Naive thymus-derived CD8-positive, alpha-beta T cell (primary cell): ENCODE data around the gene HLF. TPM values are rescaled to one million over a fixed set of nuclear protein-coding genes. Genes with fewer than 3 reads are reported as not detected.
"Not testable (repeated sequence)": the region's sequence is repeated elsewhere in the genome, so short reads cannot be mapped to it uniquely, and the experiment has no call there.

Source experiments
- ATAC-seq, 2 donors: fragments of 150-1000 bp; cut with Tn5 transposase in 1 of 2; sonication (Bioruptor Pico), chemical (Tn5 transposase) in 1 of 2; 1 replicate in 1 of 2; 2 replicates in 1 of 2; pipeline ENCODE4 v1.10.0; 2021; ENCODE audit warnings: mild to moderate bottlenecking in 2 of 2, moderate library complexity in 2 of 2
- POLR2A ChIA-PET: fragments of 350-600 bp; sonication (Branson Sonifier 250); formaldehyde crosslinking; loops from one replicate; lab custom pipeline; 2021; ENCODE audit warnings: antibody characterized with exemption; lab: Charles Lee
- DNase-seq, 10 donors: peaks; one replicate each; pipeline versions ENCODE4 v3.0.0 to v3.0.0-alpha.2; 2020 to 2022
- H3K27ac Mint-ChIP-seq, 10 donors: one replicate each; pipeline ENCODE4 v1.8.0; 2020 to 2022; ENCODE audit warnings: mild to moderate bottlenecking in 10 of 10, mixed read lengths in 10 of 10, moderate library complexity in 4 of 10, inconsistent platforms in 1 of 10
- H3K27me3 Mint-ChIP-seq, 5 donors: one replicate each; pipeline ENCODE4 v1.8.0; 2021 to 2022; ENCODE audit warnings: mixed read lengths in 5 of 5
- H3K36me3 Mint-ChIP-seq, 3 donors: one replicate each; pipeline ENCODE4 v1.8.0; 2020 to 2022; ENCODE audit warnings: mixed read lengths in 3 of 3, mild to moderate bottlenecking in 2 of 3, inconsistent platforms in 1 of 3
- H3K4me1 Mint-ChIP-seq, 4 donors: one replicate each; pipeline ENCODE4 v1.8.0; 2021 to 2022; ENCODE audit warnings: mixed read lengths in 4 of 4
- H3K4me3 Mint-ChIP-seq, 10 donors: one replicate each; pipeline ENCODE4 v1.8.0; 2020 to 2022; ENCODE audit warnings: mild to moderate bottlenecking in 10 of 10, mixed read lengths in 10 of 10, moderate library complexity in 6 of 10, inconsistent platforms in 1 of 10
- H3K9me3 Mint-ChIP-seq, 9 donors: one replicate each; pipeline ENCODE4 v1.8.0; 2020 to 2022; ENCODE audit warnings: mixed read lengths in 9 of 9, mild to moderate bottlenecking in 3 of 9, inconsistent platforms in 1 of 9, moderate library complexity in 1 of 9
- polyA plus RNA-seq, 3 donors: library from polyadenylated mRNA; unstranded; fragments of 300-500 nt; fragmentation: Illumina TruSeq; gene quantifications; one replicate each; pipeline ENCODE4 v1.2.3, GENCODE V29; 2021
- total RNA-seq, 8 experiments: library from RNA in 2 of 8; stranded (reverse) in 2 of 8; gene quantifications; one replicate each; pipeline ENCODE4 v1.2.3 and lab custom pipeline; 2021 to 2026

HLF gene
- total and polyA plus RNA-seq, 5 experiments from 2014 or later: 0.03 to 0.49 (median 0.49) TPM; not detected in 2

DNA sequence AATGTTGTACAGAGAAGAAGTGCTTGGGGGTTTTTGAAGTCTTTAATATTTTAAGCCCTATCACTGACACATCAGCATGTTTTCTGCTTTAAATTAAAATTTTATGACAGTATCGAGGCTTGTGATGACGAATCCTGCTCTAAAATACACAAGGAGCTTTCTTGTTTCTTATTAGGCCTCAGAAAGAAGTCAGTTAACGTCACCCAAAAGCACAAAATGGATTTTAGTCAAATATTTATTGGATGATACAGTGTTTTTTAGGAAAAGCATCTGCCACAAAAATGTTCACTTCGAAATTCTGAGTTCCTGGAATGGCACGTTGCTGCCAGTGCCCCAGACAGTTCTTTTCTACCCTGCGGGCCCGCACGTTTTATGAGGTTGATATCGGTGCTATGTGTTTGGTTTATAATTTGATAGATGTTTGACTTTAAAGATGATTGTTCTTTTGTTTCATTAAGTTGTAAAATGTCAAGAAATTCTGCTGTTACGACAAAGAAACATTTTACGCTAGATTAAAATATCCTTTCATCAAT is 57.8 kb downstream of the HLF start:
- Mint-ChIP-seq H3K9me3 (no peaks in the 10 kb centered on the region), H3K4me1 (no peaks in the 10 kb centered on the region), H3K27ac (no peak overlapping the region), H3K4me3 (no peak overlapping the region), H3K27me3 (peaks cover 0 to 3% (median 0%) of the 10 kb centered on the region in 5 donors), H3K36me3 (no peaks in the 10 kb centered on the region)
- no peak for ATAC-seq
- no peak for DNase-seq
- POLR2A ChIA-PET: no interaction called here

DNA sequence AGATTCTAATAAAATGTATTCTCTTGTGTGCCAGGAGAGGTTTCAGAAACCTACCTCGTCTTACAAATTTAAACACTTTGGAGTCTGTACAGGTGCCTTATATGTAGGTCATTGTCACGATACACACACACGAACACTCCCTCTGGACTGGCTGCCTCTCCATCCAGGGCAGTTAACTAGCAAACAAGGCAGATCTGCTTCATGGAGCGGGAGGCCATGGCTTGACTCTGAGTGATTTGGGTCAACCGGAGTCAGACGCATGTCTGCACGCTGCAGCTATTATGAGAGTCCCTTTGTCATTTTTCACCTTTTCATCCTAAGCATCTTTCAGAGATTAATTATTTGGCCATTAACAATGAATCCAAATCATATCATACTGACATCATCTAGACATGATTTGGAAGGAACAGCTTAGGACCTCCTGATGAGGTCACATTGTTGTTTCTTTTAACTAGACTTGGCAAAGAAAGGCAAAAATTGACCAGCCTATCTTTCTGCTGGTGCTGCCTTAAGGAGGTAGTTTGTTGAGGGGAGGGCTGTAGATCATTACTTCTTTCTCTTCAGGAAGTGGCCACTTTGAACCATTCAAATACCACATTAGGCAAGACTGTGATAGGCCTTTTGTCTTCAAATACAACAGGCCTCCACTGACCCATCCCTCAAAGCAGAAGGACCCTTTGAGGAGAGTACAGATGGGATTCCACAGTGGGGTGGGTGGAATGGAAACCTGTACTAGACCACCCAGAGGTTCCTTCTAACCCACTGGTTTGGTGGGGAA is 58.9 kb downstream of the HLF start:
- no peak for DNase-seq
- no peak for ATAC-seq
- Mint-ChIP-seq H3K27me3 (peaks cover 0 to 3% (median 0%) of the 10 kb centered on the region in 5 donors), H3K9me3 (peaks cover 0 to 4% (median 0%) of the 10 kb centered on the region in 9 donors), H3K27ac (no peak overlapping the region), H3K4me3 (no peak overlapping the region), H3K36me3 (peaks cover 0 to 4% (median 0%) of the 10 kb centered on the region in 3 donors), H3K4me1 (no peaks in the 10 kb centered on the region)
- POLR2A ChIA-PET: no interaction called here

DNA sequence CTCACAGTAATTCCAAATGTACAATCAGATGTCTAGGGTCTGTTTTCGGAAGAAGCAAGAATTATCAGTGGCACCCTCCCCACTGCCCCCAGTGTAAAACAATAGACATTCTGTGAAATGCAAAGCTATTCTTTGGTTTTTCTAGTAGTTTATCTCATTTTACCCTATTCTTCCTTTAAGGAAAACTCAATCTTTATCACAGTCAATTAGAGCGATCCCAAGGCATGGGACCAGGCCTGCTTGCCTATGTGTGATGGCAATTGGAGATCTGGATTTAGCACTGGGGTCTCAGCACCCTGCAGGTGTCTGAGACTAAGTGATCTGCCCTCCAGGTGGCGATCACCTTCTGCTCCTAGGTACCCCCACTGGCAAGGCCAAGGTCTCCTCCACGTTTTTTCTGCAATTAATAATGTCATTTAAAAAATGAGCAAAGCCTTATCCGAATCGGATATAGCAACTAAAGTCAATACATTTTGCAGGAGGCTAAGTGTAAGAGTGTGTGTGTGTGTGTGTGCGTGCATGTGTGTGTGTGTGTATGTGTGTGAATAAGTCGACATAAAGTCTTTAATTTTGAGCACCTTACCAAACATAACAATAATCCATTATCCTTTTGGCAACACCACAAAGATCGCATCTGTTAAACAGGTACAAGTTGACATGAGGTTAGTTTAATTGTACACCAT is 59.7 kb downstream of the HLF start:
- Mint-ChIP-seq H3K27me3 (peaks cover 0 to 3% (median 0%) of the 10 kb centered on the region in 5 donors), H3K4me1 (no peaks in the 10 kb centered on the region), H3K36me3 (peaks cover 0 to 8% (median 3%) of the 10 kb centered on the region in 3 donors), H3K4me3 (no peak overlapping the region), H3K27ac (peak overlapping the region in 1 of 10 donors; percentile 14), H3K9me3 (peaks cover 0 to 8% (median 0%) of the 10 kb centered on the region in 9 donors)
- no peak for DNase-seq
- POLR2A ChIA-PET: no interaction called here
- ATAC-seq: no peak

DNA sequence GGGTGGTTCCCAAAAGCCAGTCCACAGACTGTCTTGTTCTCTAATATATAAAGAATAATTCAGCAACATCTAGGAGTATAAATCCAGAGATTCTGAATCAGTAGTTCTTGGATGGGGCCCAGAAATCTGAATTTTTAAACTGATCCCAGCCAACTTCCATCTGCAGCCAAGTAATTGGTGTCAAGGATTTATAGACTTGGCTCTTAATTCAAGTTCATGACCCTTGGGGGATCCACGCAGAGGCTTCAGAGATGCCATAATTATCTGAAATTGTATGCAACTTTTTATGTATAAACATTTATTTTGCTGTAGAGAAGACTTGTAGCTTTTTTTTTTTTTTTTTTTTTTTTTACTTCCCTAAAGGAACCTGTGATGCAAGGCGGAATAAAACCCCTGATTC is 60.6 kb downstream of the HLF start:
- DNase-seq (no peak), ATAC-seq (no peak)
- no peak overlapping the region for H3K4me3 Mint-ChIP-seq
- H3K27ac Mint-ChIP-seq: no peak overlapping the region
- H3K27me3 Mint-ChIP-seq: peaks cover 0 to 4% (median 3%) of the 10 kb centered on the region in 5 donors
- peaks cover 0 to 2% (median 0%) of the 10 kb centered on the region in 4 donors for H3K4me1 Mint-ChIP-seq
- peaks cover 0 to 8% (median 3%) of the 10 kb centered on the region in 3 donors for H3K36me3 Mint-ChIP-seq
- POLR2A ChIA-PET: no interaction called here
- H3K9me3 Mint-ChIP-seq: peaks cover 0 to 8% (median 0%) of the 10 kb centered on the region in 9 donors

DNA sequence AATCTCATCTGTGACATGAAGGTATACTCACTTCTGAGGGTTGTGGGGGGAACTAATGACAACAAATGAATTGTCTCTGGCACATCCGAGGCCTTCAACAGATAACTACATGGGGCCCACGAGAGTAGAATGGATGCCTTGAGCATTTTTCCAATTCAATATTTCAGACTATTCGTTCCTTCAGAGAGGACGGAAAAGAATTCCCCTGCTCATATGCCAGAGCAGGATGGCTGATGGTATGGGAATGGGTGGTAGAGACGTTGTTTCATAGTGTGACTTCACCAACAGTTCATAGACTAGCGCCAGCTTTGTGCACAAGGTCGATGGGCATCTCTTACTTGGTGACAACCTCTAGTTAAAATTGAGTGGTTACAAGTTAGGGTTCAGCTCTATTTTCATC is 61.3 kb downstream of the HLF start:
- POLR2A ChIA-PET: no interaction called here
- Mint-ChIP-seq H3K27me3 (peaks cover 0 to 4% (median 3%) of the 10 kb centered on the region in 5 donors), H3K4me3 (no peak overlapping the region), H3K36me3 (peaks cover 0 to 8% (median 3%) of the 10 kb centered on the region in 3 donors), H3K4me1 (peaks cover 0 to 2% (median 0%) of the 10 kb centered on the region in 4 donors), H3K27ac (no peak overlapping the region), H3K9me3 (peaks cover 0 to 8% (median 0%) of the 10 kb centered on the region in 9 donors)
- ATAC-seq: no peak
- no peak for DNase-seq

DNA sequence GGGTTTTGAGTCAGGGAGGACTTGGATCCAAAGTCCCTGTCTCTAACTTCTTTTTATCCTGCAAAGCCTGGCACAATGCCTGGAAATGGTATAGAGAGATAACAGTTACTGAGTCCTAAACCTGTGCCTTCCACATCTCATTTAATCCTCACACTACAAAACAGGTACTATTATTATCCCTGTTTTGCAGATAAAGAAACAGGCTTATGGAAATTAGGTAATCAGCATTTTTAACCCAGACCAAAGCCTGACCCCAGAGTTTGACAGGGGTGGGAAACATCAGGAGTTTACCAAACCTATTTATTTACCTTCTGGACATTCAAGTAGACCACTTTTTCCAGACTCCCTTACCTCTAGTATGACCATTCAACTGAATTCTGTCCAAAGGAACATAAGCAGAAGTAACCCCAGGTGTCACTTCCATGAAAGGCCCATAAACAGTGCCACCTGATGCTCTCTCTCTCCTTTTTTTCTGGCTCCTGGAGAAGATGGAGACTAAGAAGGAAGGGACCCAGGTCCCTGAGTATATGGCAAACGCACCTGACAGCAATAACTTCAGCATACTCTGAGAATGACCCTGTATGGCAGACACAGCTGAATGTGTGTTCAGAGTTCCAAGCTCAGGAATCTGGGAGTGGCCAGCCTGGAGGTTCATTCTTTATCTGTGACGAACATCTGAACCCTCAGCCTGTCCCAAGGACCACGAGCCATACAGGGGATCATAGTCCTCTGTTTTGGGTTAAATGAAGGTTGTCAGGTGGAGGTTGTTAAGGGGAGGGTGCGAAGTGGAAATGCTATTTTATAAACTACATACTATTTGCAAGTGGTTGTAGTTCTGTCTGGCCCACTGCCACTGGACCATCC is 62.7 kb downstream of the HLF start:
- POLR2A ChIA-PET: no interaction called here
- ATAC-seq (no peak), DNase-seq (no peak)
- Mint-ChIP-seq H3K27ac (no peak overlapping the region), H3K4me3 (no peak overlapping the region), H3K4me1 (peaks cover 0 to 4% (median under 1%) of the 10 kb centered on the region in 4 donors), H3K27me3 (peaks cover 0 to 4% (median 4%) of the 10 kb centered on the region in 5 donors), H3K36me3 (peaks cover 0 to 8% (median 3%) of the 10 kb centered on the region in 3 donors), H3K9me3 (peaks cover 0 to 8% (median 0%) of the 10 kb centered on the region in 9 donors)

DNA sequence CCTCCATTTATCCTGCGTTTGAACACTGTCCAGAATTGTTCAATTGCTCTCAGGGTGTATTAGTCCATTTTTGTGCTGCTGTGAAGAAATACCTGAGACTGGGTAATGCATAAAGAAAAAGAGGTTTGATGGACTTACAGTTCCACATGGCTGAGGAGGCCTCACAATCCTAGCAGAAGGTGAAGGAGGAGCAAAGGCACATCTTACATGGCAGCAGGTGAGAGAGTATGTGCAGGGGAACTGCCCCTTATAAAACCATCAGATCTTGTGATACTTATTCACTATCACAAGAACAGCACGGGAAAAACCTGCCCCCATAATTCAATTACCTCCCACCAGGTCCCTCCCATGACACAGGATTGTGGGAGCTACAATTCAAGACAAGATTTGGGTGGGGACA is 63.8 kb downstream of the HLF start:
- H3K4me1 Mint-ChIP-seq, H3K36me3 Mint-ChIP-seq, H3K27ac Mint-ChIP-seq, ATAC-seq, H3K9me3 Mint-ChIP-seq, POLR2A ChIA-PET, H3K4me3 Mint-ChIP-seq, DNase-seq, H3K27me3 Mint-ChIP-seq: not testable (repeated sequence)

DNA sequence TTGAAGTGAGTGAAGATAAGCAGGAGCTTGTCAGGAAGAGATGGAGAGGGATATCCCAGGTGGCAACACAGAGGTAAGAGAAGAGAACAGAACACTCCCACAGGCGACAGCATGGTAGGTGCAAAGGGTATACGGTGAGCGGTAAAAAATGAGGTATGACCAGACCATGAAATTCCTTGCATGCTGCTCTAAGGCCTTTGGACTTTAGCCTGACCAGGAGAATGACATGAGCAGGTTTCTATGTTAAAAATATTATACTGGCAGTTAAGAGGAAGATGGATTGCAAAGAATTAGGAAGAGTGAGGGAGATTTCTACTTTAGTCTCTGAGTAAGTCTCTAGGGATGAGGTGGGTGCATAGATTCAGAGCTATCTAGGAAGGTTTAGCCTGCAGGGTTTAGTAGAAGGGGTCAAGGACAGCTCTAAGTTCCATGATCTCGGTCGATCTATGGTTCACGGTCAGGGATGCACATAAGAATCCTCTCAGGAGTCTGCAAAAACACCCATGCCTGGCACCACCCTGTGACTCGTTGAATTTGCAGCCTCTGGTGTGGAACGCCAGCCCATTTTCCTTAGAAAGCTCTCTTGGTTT is 65.7 kb downstream of the HLF start:
- Mint-ChIP-seq H3K4me3 (no peak overlapping the region), H3K4me1 (peaks cover 0 to 5% (median under 1%) of the 10 kb centered on the region in 4 donors), H3K9me3 (peaks cover 0 to 8% (median 0%) of the 10 kb centered on the region in 9 donors), H3K27ac (no peak overlapping the region), H3K36me3 (peaks cover 0 to 8% (median 3%) of the 10 kb centered on the region in 3 donors), H3K27me3 (peaks cover 1 to 10% (median 7%) of the 10 kb centered on the region in 5 donors)
- POLR2A ChIA-PET: no interaction called here
- ATAC-seq: no peak
- no peak for DNase-seq

DNA sequence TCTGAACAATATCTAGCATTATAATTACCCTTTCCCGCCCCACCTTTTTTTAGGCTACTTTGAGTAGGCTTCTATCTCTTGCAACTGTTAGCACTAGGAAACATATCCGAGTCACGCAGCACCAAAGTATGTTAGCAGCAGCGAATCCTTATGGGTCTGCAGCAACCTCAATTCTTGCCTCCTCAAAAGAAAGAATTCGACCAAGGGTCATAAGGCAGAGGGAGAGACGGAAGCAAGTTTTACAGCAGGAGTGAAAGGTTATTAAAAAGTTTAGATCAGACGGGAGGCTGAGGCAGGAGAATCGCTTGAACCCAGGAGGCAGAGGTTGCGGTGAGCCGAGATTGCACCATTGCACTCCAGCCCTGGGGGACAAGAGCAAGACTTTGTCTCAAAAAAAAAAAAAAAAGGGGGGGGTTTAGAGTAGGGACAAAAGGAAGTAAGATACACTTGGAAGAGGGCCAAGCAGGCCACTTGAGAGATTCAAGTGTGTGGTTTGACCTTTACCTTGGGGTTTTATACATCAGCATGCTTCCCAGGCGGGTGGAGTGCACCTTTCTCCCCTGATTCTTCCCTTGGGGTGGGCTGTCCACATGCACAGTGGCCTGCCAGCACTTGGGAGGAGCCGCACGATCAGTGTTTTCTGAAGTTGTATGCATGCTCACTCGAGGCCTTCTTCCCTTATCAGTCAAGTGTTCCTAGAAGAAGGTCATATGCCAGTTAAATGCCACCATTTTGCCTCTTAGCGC is 67.7 kb downstream of the HLF start:
- POLR2A ChIA-PET: no interaction called here
- no peak overlapping the region for H3K4me3 Mint-ChIP-seq
- peaks cover 0 to 6% (median under 1%) of the 10 kb centered on the region in 4 donors for H3K4me1 Mint-ChIP-seq

DNA sequence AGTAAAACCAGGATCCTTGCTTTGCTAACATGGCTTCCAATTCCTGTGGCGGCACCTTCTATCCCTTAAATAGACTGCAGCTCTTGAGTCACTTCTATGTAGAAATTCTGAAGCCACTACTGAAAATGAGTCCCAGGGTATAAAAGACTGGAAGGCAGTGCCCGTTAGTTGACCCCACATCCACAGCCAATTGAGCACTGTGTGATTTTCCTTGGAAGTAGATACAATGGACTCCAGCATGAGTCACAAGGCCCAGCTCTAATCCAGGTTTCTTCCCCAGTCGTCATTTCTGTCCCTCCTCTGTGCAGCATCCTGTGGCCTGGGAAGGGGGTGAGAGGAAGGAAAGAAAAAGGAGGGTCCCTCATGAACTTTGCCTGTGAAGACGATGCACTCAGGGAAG is 69.5 kb downstream of the HLF start:
- H3K4me1 Mint-ChIP-seq: peaks cover 0 to 6% (median under 1%) of the 10 kb centered on the region in 4 donors
- no peak overlapping the region for H3K27ac Mint-ChIP-seq
- DNase-seq (no peak), ATAC-seq (no peak)
- H3K27me3 Mint-ChIP-seq: peaks cover 4 to 29% (median 10%) of the 10 kb centered on the region in 5 donors
- H3K4me3 Mint-ChIP-seq: no peak overlapping the region
- H3K36me3 Mint-ChIP-seq: no peaks in the 10 kb centered on the region
- H3K9me3 Mint-ChIP-seq: no peaks in the 10 kb centered on the region
- POLR2A ChIA-PET: no interaction called here

More for the DNA sequence above, 67.7 kb downstream of the HLF start:
- peaks cover 1 to 19% (median 5%) of the 10 kb centered on the region in 5 donors for H3K27me3 Mint-ChIP-seq
- DNase-seq (no peak), ATAC-seq (no peak)
- peaks cover 0 to 8% (median 0%) of the 10 kb centered on the region in 9 donors for H3K9me3 Mint-ChIP-seq
- peak overlapping the region in 1 of 10 donors; percentile 25 for H3K27ac Mint-ChIP-seq
- H3K36me3 Mint-ChIP-seq: peaks cover 0 to 8% (median 3%) of the 10 kb centered on the region in 3 donors

DNA sequence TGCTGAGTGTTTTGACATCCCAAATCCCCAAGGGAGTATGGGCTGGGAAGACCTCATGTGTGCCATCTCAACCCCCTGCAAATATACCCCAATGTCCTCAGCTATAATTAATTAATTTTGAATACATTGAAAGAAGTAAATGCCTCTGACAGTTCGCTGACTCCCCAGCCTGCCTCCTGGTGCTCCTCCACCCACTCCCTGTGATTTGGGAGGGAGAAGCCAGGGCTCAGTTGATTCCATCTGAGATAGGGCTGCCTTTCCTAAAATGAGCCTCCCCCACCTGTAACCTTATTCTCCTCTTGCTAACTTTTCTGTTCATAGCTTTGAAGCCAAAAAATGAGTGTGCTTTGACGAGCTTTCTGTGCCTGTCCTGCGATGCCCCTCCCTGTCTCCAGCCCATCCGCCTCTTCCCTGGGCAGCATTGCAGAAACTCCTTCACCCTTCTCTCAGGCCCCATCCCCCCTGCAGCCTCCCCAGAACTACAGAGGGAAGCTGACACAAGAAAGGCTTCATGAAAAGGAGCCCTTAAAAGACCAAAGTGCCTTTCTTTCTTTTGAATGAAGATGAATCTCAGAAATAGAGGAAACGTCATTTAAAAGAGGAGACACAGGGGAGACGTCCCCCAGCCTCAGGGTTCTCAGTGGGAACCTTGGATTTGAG is 70.3 kb downstream of the HLF start:
- no peak for ATAC-seq
- Mint-ChIP-seq H3K36me3 (no peaks in the 10 kb centered on the region), H3K9me3 (peaks cover 0 to 2% (median 0%) of the 10 kb centered on the region in 9 donors), H3K27ac (no peak overlapping the region), H3K4me1 (peaks cover 0 to 7% (median under 1%) of the 10 kb centered on the region in 4 donors), H3K27me3 (peaks cover 7 to 36% (median 16%) of the 10 kb centered on the region in 5 donors), H3K4me3 (no peak overlapping the region)
- POLR2A ChIA-PET: no interaction called here
- DNase-seq: no peak
